K562 (cell line): ENCODE measurements around the gene ISYNA1. TPM values are rescaled to one million over a fixed set of nuclear protein-coding genes. Genes with fewer than 3 reads are reported as not detected.

Experiments used
- ARID1B ChIP-seq: fragments of 450-650 bp; IDR thresholded peaks from 2 replicates; pipeline ENCODE4 v1.6.1; 2016; ENCODE audit warnings: antibody characterized with exemption, mild to moderate bottlenecking, inconsistent platforms
- ATF4 ChIP-seq: fragments of 450-650 bp; formaldehyde crosslinking; IDR thresholded peaks from 2 replicates; pipeline ENCODE4 v1.4.0; 2022; ENCODE audit warnings: mild to moderate bottlenecking, moderate library complexity
- CBX5 ChIP-seq: IDR thresholded peaks from 2 replicates; pipeline ENCODE4 v1.6.1; 2014; ENCODE audit warnings: low read depth, borderline replicate concordance
- CSDE1 ChIP-seq, 2 experiments: fragments of 450-650 bp; IDR thresholded peaks; 2 replicates each; pipeline ENCODE4 v1.6.1; 2016; ENCODE audit warnings: mild to moderate bottlenecking in 1 of 2
- HMGN3 ChIP-seq: IDR thresholded peaks from 2 replicates; pipeline ENCODE4 v1.6.1; 2011; ENCODE audit warnings: borderline replicate concordance, low read depth, mild to moderate bottlenecking, mixed read lengths, low read length; ENCODE audit not compliant: insufficient read length; ENCODE audit errors: extremely low read depth
- POLR3G ChIP-seq: IDR thresholded peaks from 2 replicates; pipeline ENCODE4 v1.6.1; 2011; ENCODE audit not compliant: insufficient read length, insufficient replicate concordance; ENCODE audit errors: extremely low read depth
- SMARCE1 ChIP-seq: fragments of 450-650 bp; IDR thresholded peaks from 2 replicates; pipeline ENCODE4 v1.7.1; 2016; ENCODE audit warnings: mild to moderate bottlenecking
- SRSF9 ChIP-seq: fragments of 200-400 bp; formaldehyde crosslinking; IDR thresholded peaks from 2 replicates; pipeline ENCODE4 v1.6.1; 2017; ENCODE audit warnings: low read depth, low read length, borderline replicate concordance
- ZC3H11A ChIP-seq: IDR thresholded peaks from 2 replicates; pipeline ENCODE4 v1.6.1; 2012; ENCODE audit warnings: low read depth, low read length, improper control_type of control experiment
- ZNF239 ChIP-seq: fragments of 250-450 bp; sonication (Bioruptor Pico); IDR thresholded peaks from 2 replicates; pipeline ENCODE4 v1.4.0; 2020; ENCODE audit warnings: mild to moderate bottlenecking
- polyA plus RNA-seq, 8 experiments: library from polyadenylated mRNA; depleted of rRNA in 4 of 8; stranded (reverse) in 5 of 8; unstranded in 3 of 8; fragments of >200 nt; fragmentation: Nextera tagmentation in 2 of 8; fragmentation: Illumina TruSeq in 1 of 8; extraction: Ambion mirVana in 2 of 8; extraction: Trizol in 1 of 8; gene quantifications; 2 replicates each; pipeline versions ENCODE4 v1.2.1 to v1.2.3, GENCODE V29; 2011 to 2014; ENCODE audit warnings: inconsistent platforms in 1 of 8, missing spikeins in 1 of 8
- total RNA-seq, 7 experiments: library from RNA; depleted of rRNA in 6 of 7; stranded (reverse); fragments of >200 nt in 6 of 7; fragmentation: Illumina TruSeq in 2 of 7; extraction: Trizol in 2 of 7; gene quantifications; 2 replicates each; pipeline versions ENCODE4 v1.2.1 to v1.2.3, GENCODE V29; 2011 to 2021; ENCODE audit warnings: low replicate concordance in 1 of 7
- TF ChIP-seq, protein P1 (sequence below): fragments of 450-650 bp; IDR thresholded peaks from 2 replicates; pipeline ENCODE4 v1.6.1; 2017; ENCODE audit warnings: antibody characterized with exemption
- TF ChIP-seq, protein P2 (sequence below), 2 experiments: fragments of 450-650 bp; IDR thresholded peaks; 2 replicates each; pipeline ENCODE4 v1.6.1; 2016
- TF ChIP-seq, protein P3 (sequence below): fragments of 250-450 bp; sonication (Bioruptor Pico); IDR thresholded peaks from 2 replicates; pipeline ENCODE4 v1.5.0; 2022; ENCODE audit warnings: mild to moderate bottlenecking
- TF ChIP-seq, protein P4 (sequence below): IDR thresholded peaks from 2 replicates; pipeline ENCODE4 v1.6.1; 2014; ENCODE audit warnings: antibody characterized with exemption
- TF ChIP-seq, protein P5 (sequence below): fragments of 250-450 bp; sonication (Bioruptor Pico); IDR thresholded peaks from 2 replicates; pipeline ENCODE4 v1.6.1; 2021; ENCODE audit warnings: mild to moderate bottlenecking

The ISYNA1 gene
- total and polyA plus RNA-seq, 9 of the 15 experiments (the other 6 are each of a cell fraction or from before 2014, with no cell fraction given) = 21.8 to 460 (median 93.2) TPM

DNA sequence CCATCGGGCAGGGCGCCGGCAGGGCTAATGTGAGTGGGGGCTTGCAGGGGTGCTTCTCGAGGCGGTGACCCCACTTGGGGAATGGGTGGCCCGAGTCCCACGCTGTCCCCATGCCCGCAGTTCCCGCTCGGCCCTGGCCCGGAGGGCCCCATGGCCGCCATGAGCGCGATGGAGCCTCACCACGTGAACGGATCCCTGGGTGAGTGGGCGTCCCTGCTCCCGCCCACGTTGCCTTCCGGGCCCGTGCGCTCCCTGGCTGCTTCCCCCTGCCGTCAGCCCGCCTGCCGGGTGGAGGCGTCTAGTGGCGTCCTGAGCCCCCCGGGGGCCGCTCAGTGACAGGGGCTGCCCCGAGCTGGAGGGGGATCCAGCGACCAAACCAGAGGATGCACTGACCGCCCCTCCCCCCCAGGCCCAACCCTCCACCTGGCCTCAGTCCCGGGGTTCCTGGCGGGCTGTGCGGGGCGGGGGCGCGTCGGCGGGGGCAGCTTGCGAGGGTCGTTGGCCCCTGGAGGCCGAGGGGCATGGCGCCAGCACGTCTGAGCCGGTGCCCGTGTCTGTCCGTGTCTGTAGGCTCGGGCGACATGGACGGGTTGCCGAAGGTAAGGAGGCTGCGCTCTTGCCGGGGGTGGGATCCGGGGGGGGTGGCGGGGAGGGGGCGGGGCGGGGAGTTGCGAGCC is 4.8 kb downstream of the ISYNA1 start (continued):
- TF ChIP-seq, protein P1, sequence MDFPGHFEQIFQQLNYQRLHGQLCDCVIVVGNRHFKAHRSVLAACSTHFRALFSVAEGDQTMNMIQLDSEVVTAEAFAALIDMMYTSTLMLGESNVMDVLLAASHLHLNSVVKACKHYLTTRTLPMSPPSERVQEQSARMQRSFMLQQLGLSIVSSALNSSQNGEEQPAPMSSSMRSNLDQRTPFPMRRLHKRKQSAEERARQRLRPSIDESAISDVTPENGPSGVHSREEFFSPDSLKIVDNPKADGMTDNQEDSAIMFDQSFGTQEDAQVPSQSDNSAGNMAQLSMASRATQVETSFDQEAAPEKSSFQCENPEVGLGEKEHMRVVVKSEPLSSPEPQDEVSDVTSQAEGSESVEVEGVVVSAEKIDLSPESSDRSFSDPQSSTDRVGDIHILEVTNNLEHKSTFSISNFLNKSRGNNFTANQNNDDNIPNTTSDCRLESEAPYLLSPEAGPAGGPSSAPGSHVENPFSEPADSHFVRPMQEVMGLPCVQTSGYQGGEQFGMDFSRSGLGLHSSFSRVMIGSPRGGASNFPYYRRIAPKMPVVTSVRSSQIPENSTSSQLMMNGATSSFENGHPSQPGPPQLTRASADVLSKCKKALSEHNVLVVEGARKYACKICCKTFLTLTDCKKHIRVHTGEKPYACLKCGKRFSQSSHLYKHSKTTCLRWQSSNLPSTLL = no peak
- TF ChIP-seq, protein P2, sequence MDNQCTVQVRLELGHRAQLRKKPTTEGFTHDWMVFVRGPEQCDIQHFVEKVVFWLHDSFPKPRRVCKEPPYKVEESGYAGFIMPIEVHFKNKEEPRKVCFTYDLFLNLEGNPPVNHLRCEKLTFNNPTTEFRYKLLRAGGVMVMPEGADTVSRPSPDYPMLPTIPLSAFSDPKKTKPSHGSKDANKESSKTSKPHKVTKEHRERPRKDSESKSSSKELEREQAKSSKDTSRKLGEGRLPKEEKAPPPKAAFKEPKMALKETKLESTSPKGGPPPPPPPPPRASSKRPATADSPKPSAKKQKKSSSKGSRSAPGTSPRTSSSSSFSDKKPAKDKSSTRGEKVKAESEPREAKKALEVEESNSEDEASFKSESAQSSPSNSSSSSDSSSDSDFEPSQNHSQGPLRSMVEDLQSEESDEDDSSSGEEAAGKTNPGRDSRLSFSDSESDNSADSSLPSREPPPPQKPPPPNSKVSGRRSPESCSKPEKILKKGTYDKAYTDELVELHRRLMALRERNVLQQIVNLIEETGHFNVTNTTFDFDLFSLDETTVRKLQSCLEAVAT (IDR thresholded peaks at IDR 0.05) = no peak
- TF ChIP-seq SMARCE1 (no peak; the same call in 1 of the 2 replicates), POLR3G (no peak), ZNF239 (CRISPR knock-in tag) (no peak), CSDE1 (IDR thresholded peaks at IDR 0.05) (no peak), HMGN3 (peak; percentile 45), ATF4 (CRISPR knock-in tag) (no peak), CBX5 (no peak), ZC3H11A (no peak), ARID1B (0 out of 2 replicates have a peak, but pooled peaks have one; percentile 22), SRSF9 (no peak)
- TF ChIP-seq, protein P3, sequence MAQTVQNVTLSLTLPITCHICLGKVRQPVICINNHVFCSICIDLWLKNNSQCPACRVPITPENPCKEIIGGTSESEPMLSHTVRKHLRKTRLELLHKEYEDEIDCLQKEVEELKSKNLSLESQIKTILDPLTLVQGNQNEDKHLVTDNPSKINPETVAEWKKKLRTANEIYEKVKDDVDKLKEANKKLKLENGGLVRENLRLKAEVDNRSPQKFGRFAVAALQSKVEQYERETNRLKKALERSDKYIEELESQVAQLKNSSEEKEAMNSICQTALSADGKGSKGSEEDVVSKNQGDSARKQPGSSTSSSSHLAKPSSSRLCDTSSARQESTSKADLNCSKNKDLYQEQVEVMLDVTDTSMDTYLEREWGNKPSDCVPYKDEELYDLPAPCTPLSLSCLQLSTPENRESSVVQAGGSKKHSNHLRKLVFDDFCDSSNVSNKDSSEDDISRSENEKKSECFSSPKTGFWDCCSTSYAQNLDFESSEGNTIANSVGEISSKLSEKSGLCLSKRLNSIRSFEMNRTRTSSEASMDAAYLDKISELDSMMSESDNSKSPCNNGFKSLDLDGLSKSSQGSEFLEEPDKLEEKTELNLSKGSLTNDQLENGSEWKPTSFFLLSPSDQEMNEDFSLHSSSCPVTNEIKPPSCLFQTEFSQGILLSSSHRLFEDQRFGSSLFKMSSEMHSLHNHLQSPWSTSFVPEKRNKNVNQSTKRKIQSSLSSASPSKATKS (CRISPR knock-in tag) = no peak
- TF ChIP-seq, protein P4, sequence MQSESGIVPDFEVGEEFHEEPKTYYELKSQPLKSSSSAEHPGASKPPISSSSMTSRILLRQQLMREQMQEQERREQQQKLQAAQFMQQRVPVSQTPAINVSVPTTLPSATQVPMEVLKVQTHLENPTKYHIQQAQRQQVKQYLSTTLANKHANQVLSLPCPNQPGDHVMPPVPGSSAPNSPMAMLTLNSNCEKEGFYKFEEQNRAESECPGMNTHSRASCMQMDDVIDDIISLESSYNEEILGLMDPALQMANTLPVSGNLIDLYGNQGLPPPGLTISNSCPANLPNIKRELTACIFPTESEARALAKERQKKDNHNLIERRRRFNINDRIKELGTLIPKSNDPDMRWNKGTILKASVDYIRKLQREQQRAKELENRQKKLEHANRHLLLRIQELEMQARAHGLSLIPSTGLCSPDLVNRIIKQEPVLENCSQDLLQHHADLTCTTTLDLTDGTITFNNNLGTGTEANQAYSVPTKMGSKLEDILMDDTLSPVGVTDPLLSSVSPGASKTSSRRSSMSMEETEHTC = peak; percentile 82
- TF ChIP-seq, protein P5, sequence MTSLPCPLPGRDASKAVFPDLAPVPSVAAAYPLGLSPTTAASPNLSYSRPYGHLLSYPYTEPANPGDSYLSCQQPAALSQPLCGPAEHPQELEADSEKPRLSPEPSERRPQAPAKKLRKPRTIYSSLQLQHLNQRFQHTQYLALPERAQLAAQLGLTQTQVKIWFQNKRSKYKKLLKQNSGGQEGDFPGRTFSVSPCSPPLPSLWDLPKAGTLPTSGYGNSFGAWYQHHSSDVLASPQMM = no peak
